ENCODE data around the gene TMEM235.

DNA sequence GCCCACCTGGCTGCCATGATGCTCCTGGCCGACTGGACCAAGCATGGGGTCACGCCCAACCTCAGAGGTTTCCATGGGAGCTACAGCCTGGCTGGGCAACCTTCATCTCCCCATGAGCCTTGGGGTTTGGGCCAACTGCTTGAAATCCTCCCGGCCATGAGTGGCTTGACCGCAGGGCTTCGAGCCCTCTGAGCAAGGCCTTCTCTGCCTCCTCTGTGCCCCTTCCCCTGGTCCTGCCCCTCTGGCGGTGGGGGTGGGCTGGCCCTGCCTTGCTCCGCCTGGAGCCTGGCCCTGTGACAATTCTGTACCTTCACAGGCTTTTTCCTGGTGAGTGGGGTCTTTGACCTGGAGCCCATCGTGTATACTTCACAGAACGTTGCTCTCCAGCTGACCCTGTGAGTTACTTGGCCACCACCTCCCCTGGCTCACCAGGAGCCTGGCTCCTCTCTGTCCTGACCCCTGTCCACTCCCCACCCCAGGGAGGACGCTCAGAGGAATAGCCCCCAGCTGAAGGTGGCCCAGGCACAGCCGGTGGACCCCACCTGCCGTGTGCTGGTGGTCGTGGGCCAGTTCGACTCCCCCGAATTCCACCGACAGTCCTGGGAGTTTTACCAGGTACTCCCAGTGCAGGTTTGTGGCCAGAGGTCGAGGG is 26.2 kb upstream of the TMEM235 start:
- TF ChIP-seq, protein P1, sequence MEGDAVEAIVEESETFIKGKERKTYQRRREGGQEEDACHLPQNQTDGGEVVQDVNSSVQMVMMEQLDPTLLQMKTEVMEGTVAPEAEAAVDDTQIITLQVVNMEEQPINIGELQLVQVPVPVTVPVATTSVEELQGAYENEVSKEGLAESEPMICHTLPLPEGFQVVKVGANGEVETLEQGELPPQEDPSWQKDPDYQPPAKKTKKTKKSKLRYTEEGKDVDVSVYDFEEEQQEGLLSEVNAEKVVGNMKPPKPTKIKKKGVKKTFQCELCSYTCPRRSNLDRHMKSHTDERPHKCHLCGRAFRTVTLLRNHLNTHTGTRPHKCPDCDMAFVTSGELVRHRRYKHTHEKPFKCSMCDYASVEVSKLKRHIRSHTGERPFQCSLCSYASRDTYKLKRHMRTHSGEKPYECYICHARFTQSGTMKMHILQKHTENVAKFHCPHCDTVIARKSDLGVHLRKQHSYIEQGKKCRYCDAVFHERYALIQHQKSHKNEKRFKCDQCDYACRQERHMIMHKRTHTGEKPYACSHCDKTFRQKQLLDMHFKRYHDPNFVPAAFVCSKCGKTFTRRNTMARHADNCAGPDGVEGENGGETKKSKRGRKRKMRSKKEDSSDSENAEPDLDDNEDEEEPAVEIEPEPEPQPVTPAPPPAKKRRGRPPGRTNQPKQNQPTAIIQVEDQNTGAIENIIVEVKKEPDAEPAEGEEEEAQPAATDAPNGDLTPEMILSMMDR (conservative IDR thresholded peaks at IDR 0.05; ENCODE audit: low read length), result no peak
- TF ChIP-seq EZH2phosphoT487 (IDR thresholded peaks at IDR 0.05; ENCODE audit: borderline replicate concordance, low read depth, low read length), result no peak
